ENCODE data around the gene HLCS.

The HLCS gene

GRCh38 chr21:36891121-36891520, 75.3 kb downstream of the HLCS start:
- Histone ChIP-seq H3K4me3 (ENCODE audit: low read length) (no peak overlapping the region), H3K4me1 (ENCODE audit: insufficient read depth, low read length) (no peaks in the 10 kb centered on the region), H3K27me3 (ENCODE audit: insufficient read depth, low read length) (no peaks in the 10 kb centered on the region), H3K9me3 (ENCODE audit: low read length) (no peaks in the 10 kb centered on the region), H3K36me3 (ENCODE audit: insufficient read depth, low read length) (peaks cover 12% of the 10 kb centered on the region), H2AFZ (ENCODE audit: low read depth, low read length) (no peak overlapping the region)

DNA sequence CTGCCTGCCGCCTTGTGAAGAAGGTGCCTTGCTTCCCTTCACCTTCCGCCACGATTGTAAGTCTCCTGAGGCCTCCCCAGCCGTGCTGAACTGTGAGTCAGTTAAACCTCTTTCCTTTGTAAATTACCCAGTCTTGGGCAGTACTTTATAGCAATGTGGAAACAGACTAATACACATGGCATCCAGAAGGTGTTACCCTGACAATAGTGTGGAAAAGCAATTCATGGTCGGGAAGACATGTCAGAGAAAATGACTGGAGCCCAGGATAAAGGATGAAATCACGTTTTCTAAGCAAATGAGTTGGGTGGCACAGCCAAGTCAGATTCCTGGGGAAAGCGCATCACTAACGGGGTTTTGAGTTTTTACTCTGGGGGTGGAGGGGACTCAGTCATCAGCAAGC, 76.4 kb downstream of the HLCS start:
- no peaks in the 10 kb centered on the region for H3K9me3 ChIP-seq (ENCODE audit: low read length)

DNA sequence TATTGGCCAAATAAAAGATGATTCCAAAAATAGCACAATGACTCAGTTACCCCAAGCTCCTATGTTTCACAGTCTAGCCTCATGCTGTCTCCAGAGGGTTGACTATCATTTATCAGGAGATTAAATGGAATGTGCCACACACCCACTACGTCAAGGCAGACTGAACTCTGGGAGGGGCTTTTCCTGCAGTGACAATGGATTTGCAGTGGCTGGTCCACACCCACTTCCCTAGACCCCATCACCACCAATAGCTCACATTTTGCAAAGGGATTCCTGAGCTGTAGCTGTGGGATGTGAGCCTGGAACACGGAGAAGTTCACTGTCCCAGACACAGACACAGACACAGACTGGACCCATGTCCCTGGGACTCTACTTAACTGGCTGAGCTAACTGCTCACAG, 77.1 kb downstream of the HLCS start:
- H3K4me1 ChIP-seq (ENCODE audit: insufficient read depth, low read length), result no peaks in the 10 kb centered on the region
- H3K27me3 ChIP-seq (ENCODE audit: insufficient read depth, low read length), result no peaks in the 10 kb centered on the region
- H3K36me3 ChIP-seq (ENCODE audit: insufficient read depth, low read length), result peaks cover 7% of the 10 kb centered on the region
- no peak overlapping the region for H2AFZ ChIP-seq (ENCODE audit: low read depth, low read length)
- H3K9me3 ChIP-seq (ENCODE audit: low read length), result no peaks in the 10 kb centered on the region
- H3K4me3 ChIP-seq (ENCODE audit: low read length), result no peak overlapping the region

More for the DNA sequence above, 76.4 kb downstream of the HLCS start:
- peaks cover 11% of the 10 kb centered on the region for H3K36me3 ChIP-seq (ENCODE audit: insufficient read depth, low read length)
- H3K4me3 ChIP-seq (ENCODE audit: low read length), result no peak overlapping the region
- no peaks in the 10 kb centered on the region for H3K4me1 ChIP-seq (ENCODE audit: insufficient read depth, low read length)
- H2AFZ ChIP-seq (ENCODE audit: low read depth, low read length), result no peak overlapping the region
- H3K27me3 ChIP-seq (ENCODE audit: insufficient read depth, low read length), result no peaks in the 10 kb centered on the region

- H2AFZ ChIP-seq (ENCODE audit: low read depth, low read length), result no peak overlapping the region
- H3K4me3 ChIP-seq (ENCODE audit: low read length), result no peak overlapping the region
- H3K27me3 ChIP-seq (ENCODE audit: insufficient read depth, low read length), result no peaks in the 10 kb centered on the region
- H3K36me3 ChIP-seq (ENCODE audit: insufficient read depth, low read length), result peaks cover 7% of the 10 kb centered on the region
- H3K9me3 ChIP-seq (ENCODE audit: low read length), result peaks cover 3% of the 10 kb centered on the region
- H3K4me1 ChIP-seq (ENCODE audit: insufficient read depth, low read length), result no peaks in the 10 kb centered on the region
Measured at GRCh38 chr21:36888466-36888865, 78.0 kb downstream of the HLCS start.

DNA sequence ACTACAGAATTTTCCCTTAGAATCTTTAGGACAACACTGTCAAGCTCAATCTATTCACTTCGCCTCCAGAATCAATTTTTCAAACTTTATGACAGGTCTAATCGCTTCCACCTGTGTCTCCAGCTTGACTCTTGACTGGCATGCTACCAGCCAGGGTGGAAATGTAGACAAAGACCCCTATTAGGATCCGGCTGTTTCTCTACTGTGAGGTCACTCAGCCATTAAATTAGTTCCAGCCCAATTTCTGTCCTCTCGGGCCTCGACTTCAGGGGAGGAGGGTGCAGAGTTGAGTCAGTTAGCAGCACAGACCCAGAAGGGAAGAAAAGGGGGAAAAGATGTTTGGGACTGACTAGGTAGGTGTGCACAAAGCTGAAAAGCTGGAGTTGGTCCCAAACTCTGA, 78.5 kb downstream of the HLCS start:
- H3K9me3 ChIP-seq (ENCODE audit: low read length), result peaks cover 5% of the 10 kb centered on the region
- H3K27me3 ChIP-seq (ENCODE audit: insufficient read depth, low read length), result no peaks in the 10 kb centered on the region
- no peak overlapping the region for H2AFZ ChIP-seq (ENCODE audit: low read depth, low read length)
- H3K4me1 ChIP-seq (ENCODE audit: insufficient read depth, low read length), result no peaks in the 10 kb centered on the region
- peaks cover 7% of the 10 kb centered on the region for H3K36me3 ChIP-seq (ENCODE audit: insufficient read depth, low read length)
- no peak overlapping the region for H3K4me3 ChIP-seq (ENCODE audit: low read length)

- Histone ChIP-seq H3K36me3 (ENCODE audit: insufficient read depth, low read length) (no peaks in the 10 kb centered on the region), H3K4me3 (ENCODE audit: low read length) (no peak overlapping the region), H3K9me3 (ENCODE audit: low read length) (peaks cover 12% of the 10 kb centered on the region)
Measured at GRCh38 chr21:36883532-36884486, 82.7 kb downstream of the HLCS start.

GRCh38 chr21:36882776-36883175, 83.7 kb downstream of the HLCS start:
- Histone ChIP-seq H2AFZ (ENCODE audit: low read depth, low read length) (no peak overlapping the region), H3K4me3 (ENCODE audit: low read length) (no peak overlapping the region), H3K36me3 (ENCODE audit: insufficient read depth, low read length) (no peaks in the 10 kb centered on the region), H3K27me3 (ENCODE audit: insufficient read depth, low read length) (no peaks in the 10 kb centered on the region), H3K4me1 (ENCODE audit: insufficient read depth, low read length) (no peaks in the 10 kb centered on the region), H3K9me3 (ENCODE audit: low read length) (peaks cover 12% of the 10 kb centered on the region)

More at GRCh38 chr21:36883532-36884486, 82.7 kb downstream of the HLCS start:
- Histone ChIP-seq H3K27me3 (ENCODE audit: insufficient read depth, low read length) (no peaks in the 10 kb centered on the region), H3K4me1 (ENCODE audit: insufficient read depth, low read length) (no peaks in the 10 kb centered on the region), H2AFZ (ENCODE audit: low read depth, low read length) (no peak overlapping the region)

DNA sequence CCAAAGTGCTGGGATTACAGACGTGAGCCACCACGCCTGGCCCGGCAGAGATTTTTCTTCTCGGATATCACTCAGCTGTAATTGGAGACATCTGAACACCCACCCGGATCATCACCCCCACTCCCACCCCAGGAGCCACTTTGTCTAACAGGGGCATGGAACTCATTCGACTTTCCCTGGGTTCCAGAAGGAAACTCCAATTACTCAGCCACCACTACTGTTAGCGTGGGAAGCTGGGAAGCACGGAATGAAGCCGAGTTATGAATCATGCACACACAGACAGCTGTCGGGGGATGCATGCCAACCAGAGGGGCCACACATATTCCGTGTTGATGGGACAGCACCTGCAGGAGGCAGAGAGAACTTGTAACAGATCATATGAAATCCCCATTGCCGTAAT, 85.2 kb downstream of the HLCS start:
- peaks cover 17% of the 10 kb centered on the region for H3K9me3 ChIP-seq (ENCODE audit: low read length)
- no peak overlapping the region for H2AFZ ChIP-seq (ENCODE audit: low read depth, low read length)
- H3K4me1 ChIP-seq (ENCODE audit: insufficient read depth, low read length), result no peaks in the 10 kb centered on the region
- no peak overlapping the region for H3K4me3 ChIP-seq (ENCODE audit: low read length)
- no peaks in the 10 kb centered on the region for H3K36me3 ChIP-seq (ENCODE audit: insufficient read depth, low read length)
- H3K27me3 ChIP-seq (ENCODE audit: insufficient read depth, low read length), result no peaks in the 10 kb centered on the region

DNA sequence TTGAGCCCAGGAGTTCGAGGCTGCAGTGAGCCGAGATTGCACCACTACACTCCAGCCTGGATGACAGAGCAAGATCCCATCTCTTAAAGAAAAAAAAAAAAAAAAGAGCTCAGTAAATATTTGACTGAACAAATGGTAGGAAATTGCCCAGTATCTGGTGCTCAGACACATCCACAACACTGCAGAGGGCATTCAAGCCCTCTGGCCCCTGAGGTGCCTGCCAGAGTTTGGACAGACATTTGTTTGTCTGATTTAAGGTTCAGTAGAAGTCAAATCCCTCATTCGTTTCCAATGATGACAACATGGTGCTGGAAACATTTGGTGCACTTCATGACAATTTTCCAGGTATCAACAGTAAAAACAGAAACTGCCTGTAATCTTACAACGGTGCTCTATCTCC, 86.6 kb downstream of the HLCS start:
- no peak overlapping the region for H2AFZ ChIP-seq (ENCODE audit: low read depth, low read length)
- H3K9me3 ChIP-seq (ENCODE audit: low read length), result peaks cover 19% of the 10 kb centered on the region
- no peak overlapping the region for H3K4me3 ChIP-seq (ENCODE audit: low read length)
- H3K27me3 ChIP-seq (ENCODE audit: insufficient read depth, low read length), result no peaks in the 10 kb centered on the region
- H3K36me3 ChIP-seq (ENCODE audit: insufficient read depth, low read length), result no peaks in the 10 kb centered on the region
- no peaks in the 10 kb centered on the region for H3K4me1 ChIP-seq (ENCODE audit: insufficient read depth, low read length)

DNA sequence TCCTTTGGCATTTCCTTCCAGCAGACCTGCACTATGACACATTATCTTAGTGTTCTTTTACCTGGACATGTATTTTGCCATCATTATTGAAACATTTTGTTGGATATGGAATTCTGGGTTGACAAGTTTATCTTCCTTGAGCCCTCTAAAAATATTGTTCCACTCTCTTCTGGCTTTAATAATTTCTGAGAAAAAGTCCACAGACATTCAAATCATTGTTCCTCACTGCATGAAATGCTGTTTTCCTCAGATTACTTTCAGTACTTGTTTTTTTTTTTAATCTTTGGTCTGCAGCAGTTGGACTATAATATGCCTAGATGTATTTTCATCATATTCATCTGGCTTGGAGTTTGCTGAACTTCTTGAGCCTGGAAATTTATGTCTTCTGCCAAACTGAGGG, 88.7 kb downstream of the HLCS start:
- Histone ChIP-seq H3K27me3 (ENCODE audit: insufficient read depth, low read length) (no peaks in the 10 kb centered on the region), H3K4me1 (ENCODE audit: insufficient read depth, low read length) (no peaks in the 10 kb centered on the region)

GRCh38 chr21:36874665-36875064, 91.8 kb downstream of the HLCS start:
- no peak overlapping the region for H3K4me3 ChIP-seq (ENCODE audit: low read length)
- H2AFZ ChIP-seq (ENCODE audit: low read depth, low read length), result no peak overlapping the region
- no peaks in the 10 kb centered on the region for H3K36me3 ChIP-seq (ENCODE audit: insufficient read depth, low read length)
- no peaks in the 10 kb centered on the region for H3K27me3 ChIP-seq (ENCODE audit: insufficient read depth, low read length)
- peaks cover 10% of the 10 kb centered on the region for H3K9me3 ChIP-seq (ENCODE audit: low read length)
- H3K4me1 ChIP-seq (ENCODE audit: insufficient read depth, low read length), result no peaks in the 10 kb centered on the region

More for the DNA sequence above, 88.7 kb downstream of the HLCS start:
- H3K36me3 ChIP-seq (ENCODE audit: insufficient read depth, low read length), result no peaks in the 10 kb centered on the region
- H2AFZ ChIP-seq (ENCODE audit: low read depth, low read length), result no peak overlapping the region
- H3K9me3 ChIP-seq (ENCODE audit: low read length), result peaks cover 15% of the 10 kb centered on the region
- H3K4me3 ChIP-seq (ENCODE audit: low read length), result no peak overlapping the region

- Histone ChIP-seq H3K36me3 (ENCODE audit: insufficient read depth, low read length) (no peaks in the 10 kb centered on the region), H3K27me3 (ENCODE audit: insufficient read depth, low read length) (no peaks in the 10 kb centered on the region), H3K4me1 (ENCODE audit: insufficient read depth, low read length) (no peaks in the 10 kb centered on the region), H3K4me3 (ENCODE audit: low read length) (no peak overlapping the region), H2AFZ (ENCODE audit: low read depth, low read length) (no peak overlapping the region), H3K9me3 (ENCODE audit: low read length) (peaks cover 13% of the 10 kb centered on the region)
Measured at GRCh38 chr21:36873513-36873912, 93.0 kb downstream of the HLCS start.

DNA sequence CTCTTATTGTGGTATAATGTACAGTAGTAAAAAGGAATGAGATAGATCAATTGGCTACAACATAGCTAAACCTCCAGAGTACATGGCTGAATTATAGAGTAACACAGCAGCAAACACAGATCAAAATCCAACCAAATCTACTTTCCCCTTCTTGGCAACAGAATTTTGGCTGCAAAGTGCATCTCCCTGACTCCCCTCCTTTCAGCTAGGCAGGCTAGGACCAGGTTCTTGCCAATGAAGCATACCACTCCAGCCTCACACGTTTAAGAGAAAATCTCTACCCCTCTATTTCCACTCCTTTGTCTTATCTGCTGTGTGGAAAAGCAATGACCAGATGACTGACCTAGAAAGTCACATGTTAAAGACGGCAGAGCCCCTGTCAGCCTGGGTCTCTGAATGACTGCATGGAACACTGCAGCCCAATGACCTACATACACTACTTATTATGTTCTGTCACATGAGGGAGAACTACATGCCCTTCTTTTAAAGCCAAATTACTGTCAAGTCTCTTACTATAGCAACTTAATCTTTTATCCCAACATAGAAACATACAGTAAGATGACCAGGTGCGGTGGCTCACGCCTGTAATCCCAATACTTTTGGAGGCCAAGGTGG, 99.1 kb downstream of the HLCS start:
- peaks cover 2% of the 10 kb centered on the region for H3K9me3 ChIP-seq (ENCODE audit: low read length)

More for the DNA sequence above, 99.1 kb downstream of the HLCS start:
- Histone ChIP-seq H3K27me3 (ENCODE audit: insufficient read depth, low read length) (no peaks in the 10 kb centered on the region), H3K36me3 (ENCODE audit: insufficient read depth, low read length) (no peaks in the 10 kb centered on the region), H3K4me1 (ENCODE audit: insufficient read depth, low read length) (peaks cover 5% of the 10 kb centered on the region), H3K4me3 (ENCODE audit: low read length) (no peak overlapping the region), H2AFZ (ENCODE audit: low read depth, low read length) (no peak overlapping the region)

Data from neuron (in vitro differentiated cells).